8988T (cell line): ENCODE results near the gene MYBPC2.
A peak's percentile ranks its signal among the peaks of the same experiment; 100 is the strongest.
"Not testable (repeated sequence)": the region's sequence is repeated elsewhere in the genome, so short reads cannot be mapped to it uniquely, and the experiment has no call there.

Experiments used
- DNase-seq: peaks from one replicate; pipeline ENCODE4 v3.0.0; 2011

MYBPC2 gene

GRCh38 chr19:50432221-50433028 is at the start of gene MYBPC2:
Gene MYBPC2 (plus strand): TSS chr19:50432892. CDS start chr19:50432954, 62 bp downstream.
- DNase-seq = no peak

DNA sequence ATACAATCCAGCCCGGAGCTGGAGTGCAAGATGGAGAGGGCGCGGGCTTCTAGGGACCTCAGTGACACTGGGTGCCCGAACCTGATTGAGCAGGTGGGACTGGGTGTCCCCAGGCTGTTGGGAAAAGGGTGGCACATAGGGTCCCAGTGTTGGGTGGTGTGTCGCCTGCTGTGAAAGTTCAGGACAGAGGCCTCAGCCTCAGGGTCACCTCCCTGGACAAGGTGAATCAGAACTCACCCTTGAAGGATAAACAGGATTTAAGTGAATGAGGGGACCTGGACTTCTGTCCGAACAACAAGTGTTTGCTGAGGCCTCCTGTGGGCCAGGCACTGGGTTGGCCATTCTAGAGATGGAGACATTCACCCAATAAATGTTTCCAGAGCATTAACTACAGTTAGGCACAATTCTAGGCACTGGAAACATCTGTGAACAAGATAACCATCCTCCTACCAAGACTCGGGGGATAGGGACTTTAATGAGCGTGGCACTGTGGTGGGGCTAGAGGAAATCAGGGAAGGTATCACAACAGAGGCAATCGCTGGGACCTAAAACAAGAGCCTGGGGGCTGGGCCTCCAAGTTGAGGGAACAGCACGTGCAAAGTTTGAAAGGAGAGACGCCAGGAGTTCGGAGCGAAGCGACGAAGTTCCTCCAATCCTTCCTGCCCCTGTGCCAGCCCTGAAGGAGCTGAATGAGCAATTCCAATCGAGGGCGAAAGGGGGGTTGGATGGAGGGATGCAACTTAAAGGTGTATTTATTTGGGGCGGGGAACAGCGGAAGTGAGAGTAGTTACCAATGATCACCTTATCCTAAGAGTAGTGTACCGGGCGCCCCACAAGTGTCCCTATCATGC is 49.5 kb upstream of the MYBPC2 start:
- no peak for DNase-seq

- DNase-seq = peak; percentile 94
Measured at GRCh38 chr19:50383852-50384684, 48.6 kb upstream of the MYBPC2 start, which contains the start of gene POLD1. Gene POLD1 (plus strand): TSS chr19:50384347. CDS start chr19:50398852, 14,505 bp downstream.

DNA sequence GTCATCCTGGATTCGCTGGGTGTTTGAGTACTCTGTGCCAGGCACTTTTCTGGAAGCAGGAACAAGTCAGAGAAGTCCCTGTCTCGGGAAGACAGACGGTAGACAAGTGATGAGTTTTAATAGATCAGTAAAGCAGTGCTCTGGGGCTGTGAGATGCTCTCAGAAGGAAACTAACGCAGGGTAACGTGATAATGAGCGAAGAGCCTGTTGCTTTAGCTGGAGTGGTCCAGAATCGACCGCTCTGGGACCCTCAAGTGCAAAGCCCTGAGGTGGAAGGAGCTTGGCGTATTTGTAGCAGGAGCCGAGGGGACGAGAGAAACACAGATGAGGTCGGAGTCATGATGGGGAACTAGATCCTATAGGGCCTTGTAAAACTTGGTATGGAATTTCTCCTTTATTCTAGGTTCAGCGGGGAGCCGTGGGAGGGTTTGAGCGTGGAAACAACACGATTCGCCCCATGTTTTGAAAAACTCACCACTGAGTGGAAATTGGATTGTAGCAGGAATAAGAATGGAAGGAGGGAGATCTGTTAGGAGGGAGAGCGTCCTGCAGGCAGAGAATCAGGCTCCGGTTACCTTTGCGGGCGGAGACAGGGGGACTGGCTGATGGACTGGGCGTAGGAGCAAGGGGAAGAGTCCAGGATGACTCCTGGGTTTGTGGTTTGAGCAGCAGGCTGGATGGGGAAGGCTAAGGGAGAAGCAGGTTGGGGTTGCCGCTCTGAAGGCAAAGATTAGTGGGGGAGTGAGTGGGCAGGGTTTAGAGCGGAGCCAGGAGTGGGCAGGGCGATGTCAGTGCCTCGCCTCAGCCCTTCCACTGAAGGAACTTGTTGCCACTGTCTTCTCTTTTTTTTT is 47.8 kb upstream of the MYBPC2 start:
- no peak for DNase-seq

- peak; percentile 7 for DNase-seq
Measured at GRCh38 chr19:50387176-50387867, 45.4 kb upstream of the MYBPC2 start.

DNA sequence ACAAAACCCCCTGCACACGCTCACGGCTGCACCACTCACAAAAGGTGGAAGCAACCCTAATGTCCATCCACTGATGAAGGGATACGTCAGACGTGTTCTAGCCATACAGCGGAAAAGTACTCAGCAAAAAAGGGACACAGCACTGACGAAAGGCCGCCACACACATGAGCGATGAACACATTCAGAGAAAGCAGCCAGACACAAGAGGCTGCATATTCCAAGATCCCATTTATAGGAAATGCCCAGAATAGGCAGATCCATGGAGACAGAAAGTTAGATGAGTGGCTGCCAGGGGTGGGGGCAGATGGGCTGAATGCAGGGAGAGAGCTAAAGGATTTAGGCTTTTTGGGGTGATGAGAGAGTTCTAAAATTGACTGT is 44.8 kb upstream of the MYBPC2 start:
- DNase-seq = no peak

DNA sequence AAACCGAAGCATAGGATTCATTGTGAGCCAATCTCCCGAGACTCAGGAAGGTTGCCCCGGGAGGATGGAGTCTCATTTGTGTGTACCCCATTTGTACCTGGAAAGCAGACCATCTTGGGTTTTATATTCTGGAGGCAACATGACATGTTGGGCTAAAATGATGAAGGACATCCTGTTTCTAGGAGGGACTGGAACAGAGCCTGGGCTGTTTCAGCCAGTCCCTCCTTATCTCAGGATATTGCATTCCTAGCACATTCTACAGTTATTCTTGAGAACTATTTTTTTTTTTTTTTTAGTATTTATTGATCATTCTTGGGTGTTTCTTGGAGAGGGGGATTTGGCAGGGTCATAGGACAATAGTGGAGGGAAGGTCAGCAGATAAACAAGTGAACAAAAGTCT is 42.4 kb upstream of the MYBPC2 start:
- not testable (repeated sequence) for DNase-seq

DNA sequence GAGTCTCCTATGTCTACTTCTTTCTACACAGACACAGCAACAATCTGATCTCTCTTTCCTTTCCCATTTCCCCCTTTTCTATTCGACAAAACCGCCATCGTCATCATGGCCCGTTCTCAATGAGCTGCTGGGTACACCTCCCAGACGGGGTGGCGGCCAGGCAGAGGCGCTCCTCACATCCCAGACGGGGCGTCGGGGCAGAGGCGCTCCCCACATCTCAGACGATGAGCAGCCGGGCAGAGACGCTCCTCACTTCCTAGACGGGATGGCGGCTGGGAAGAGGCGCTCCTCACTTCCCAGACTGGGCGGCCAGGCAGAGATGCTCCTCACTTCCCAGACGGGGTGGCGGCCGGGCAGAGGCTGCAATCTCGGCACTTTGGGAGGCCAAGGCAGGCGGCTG is 41.7 kb upstream of the MYBPC2 start:
- not testable (repeated sequence) for DNase-seq

DNA sequence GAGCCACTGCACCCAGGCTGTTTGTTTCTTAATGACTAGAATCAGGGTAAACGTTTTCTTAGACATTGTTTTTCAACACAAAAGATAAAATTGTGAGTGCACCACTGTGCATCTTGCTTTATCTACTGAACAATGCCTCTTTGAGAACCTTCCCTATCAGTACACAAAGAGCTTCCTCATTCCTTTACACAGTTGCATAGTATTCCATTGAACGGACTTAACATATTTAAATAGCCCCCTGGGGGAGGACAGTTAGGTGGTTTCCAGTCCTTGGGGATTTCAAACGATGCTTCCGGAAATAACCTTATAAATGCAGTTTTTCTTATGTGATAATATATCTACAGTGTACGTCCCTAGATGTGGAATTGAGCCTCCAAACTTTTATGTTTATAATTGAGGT is 39.9 kb upstream of the MYBPC2 start:
- DNase-seq = no peak

GRCh38 chr19:50393589-50393988 is 39.1 kb upstream of the MYBPC2 start:
- DNase-seq = no peak

GRCh38 chr19:50394017-50394416 is 38.7 kb upstream of the MYBPC2 start:
- no peak for DNase-seq

GRCh38 chr19:50398675-50399367 is 33.9 kb upstream of the MYBPC2 start:
- no peak for DNase-seq

DNA sequence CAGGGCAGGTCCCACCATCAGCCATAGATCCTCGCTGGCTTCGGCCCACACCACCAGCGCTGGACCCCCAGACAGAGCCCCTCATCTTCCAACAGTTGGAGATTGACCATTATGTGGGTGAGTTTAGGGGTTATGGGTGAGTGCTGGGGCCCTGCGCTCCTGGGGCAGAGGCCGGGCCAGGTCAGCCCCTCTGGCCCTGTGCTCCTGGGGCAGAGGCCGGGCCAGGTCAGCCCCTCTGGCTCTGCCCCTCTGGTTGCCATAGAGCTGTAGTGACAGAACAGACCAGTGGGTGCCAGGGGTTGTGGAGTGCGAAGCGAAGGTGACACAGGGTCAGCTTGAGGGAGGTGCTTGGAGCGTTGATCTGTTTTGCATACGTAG is 33.3 kb upstream of the MYBPC2 start:
- DNase-seq = no peak

DNA sequence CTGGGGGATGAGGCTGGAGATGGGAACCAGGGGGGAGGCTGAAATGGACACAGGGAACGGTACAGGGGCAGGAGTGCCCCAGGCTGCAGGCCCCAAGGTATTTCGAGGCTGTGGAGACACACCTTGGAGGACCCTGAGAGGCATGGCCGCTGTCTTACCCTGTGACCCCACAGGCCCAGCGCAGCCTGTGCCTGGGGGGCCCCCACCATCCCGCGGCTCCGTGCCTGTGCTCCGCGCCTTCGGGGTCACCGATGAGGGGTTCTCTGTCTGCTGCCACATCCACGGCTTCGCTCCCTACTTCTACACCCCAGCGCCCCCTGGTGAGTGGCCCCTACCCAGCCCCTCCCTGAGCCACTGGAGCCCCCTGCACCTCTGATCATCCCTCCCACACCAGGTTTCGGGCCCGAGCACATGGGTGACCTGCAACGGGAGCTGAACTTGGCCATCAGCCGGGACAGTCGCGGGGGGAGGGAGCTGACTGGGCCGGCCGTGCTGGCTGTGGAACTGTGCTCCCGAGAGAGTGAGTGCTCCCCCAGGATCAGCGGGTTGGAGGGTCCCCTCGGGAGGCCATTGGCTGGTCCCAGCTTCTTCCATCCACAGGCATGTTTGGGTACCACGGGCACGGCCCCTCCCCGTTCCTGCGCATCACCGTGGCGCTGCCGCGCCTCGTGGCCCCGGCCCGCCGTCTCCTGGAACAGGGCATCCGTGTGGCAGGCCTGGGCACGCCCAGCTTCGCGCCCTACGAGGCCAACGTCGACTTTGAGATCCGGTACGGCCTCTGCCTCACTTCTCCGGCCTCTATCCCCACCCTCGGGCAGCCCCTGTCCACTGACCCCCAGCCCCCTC is 30.9 kb upstream of the MYBPC2 start:
- no peak for DNase-seq

DNA sequence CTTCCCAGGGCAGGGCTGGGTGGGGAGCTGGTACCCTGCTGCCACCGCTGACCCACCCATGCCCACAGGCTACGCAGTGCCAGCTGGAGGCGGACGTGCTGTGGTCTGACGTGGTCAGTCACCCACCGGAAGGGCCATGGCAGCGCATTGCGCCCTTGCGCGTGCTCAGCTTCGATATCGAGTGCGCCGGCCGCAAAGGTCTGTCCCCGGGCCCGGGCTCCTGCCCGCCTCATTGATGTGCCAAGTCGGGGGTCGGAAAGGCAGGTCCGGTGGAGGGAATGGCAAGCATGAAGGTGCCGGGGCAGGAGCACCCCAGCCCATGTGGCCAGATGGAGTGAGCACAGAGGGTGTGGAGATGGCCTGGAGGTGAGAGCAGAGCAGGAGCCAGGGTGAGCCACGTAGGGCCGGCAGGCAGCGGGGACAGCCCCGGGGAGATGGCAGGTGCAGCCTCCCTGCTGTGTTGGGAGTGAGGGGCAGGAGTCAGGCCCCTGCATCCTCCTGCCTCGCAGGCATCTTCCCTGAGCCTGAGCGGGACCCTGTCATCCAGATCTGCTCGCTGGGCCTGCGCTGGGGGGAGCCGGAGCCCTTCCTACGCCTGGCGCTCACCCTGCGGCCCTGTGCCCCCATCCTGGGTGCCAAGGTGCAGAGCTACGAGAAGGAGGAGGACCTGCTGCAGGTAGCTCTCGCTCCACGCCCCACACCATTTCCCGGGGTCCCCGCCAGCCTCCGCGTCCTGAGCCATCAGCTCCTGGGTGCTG is 30.0 kb upstream of the MYBPC2 start:
- no peak for DNase-seq

DNA sequence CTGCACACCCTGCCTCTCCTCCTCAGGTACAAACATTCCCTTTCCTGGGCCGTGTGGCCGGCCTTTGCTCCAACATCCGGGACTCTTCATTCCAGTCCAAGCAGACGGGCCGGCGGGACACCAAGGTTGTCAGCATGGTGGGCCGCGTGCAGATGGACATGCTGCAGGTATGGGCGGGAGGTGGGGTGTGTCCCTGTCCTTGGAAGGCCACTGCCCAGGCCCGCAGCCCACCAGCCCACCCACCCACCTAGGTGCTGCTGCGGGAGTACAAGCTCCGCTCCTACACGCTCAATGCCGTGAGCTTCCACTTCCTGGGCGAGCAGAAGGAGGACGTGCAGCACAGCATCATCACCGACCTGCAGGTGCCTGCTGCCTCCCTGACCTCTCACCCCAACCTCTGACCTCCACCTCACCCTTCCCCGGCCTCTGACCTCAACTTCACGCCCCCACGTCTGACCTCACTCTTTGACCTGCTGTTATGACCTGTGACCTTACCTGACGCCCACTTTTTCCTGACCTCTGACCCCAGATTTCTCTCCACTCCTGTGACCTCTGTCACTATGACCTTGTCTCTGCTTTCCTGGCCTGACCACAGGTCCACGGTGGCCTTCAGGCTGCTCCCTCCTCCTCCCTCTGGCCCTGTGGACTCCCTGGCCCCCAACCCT is 26.4 kb upstream of the MYBPC2 start:
- DNase-seq = no peak

DNA sequence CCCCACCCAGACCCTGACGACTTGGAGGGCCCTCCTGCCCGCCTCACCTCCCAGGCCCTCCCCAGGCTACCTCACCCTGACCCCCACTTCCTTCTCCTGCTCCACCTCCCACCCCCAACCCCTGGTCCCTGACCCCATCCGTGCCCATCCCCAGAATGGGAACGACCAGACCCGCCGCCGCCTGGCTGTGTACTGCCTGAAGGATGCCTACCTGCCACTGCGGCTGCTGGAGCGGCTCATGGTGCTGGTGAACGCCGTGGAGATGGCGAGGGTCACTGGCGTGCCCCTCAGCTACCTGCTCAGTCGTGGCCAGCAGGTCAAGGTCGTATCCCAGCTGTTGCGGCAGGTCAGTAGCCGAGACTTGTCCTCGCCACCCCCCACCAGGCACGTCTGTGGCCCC is 25.9 kb upstream of the MYBPC2 start:
- no peak for DNase-seq

DNA sequence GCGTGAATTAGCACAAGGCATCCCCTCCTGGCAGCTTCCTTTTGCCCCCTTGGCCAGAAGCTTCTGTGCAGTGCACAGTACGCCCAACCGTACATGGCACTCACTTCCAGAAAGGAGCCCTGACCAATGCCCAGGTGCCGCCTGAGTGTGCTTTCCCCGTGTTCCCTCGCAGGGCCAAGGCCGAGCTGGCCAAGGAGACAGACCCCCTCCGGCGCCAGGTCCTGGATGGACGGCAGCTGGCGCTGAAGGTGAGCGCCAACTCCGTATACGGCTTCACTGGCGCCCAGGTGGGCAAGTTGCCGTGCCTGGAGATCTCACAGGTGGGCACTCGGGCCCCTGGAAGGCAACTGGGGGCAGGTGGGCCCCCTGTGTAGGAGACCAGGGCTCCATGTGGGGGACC is 23.3 kb upstream of the MYBPC2 start:
- no peak for DNase-seq

- no peak for DNase-seq
Measured at GRCh38 chr19:50410109-50410508, 22.6 kb upstream of the MYBPC2 start.
